HepG2 (cell line): ENCODE results near the gene PTCRA. TPM values are rescaled to one million over a fixed set of nuclear protein-coding genes. Genes with fewer than 3 reads are reported as not detected.
A peak's percentile ranks its signal among the peaks of the same experiment; 100 is the strongest.

Experiments
- ARID4A ChIP-seq: sonication (generic); formaldehyde crosslinking; IDR thresholded peaks from 2 replicates; pipeline ENCODE4 v1.5.0; 2020; ENCODE audit warnings: mild to moderate bottlenecking, missing genetic modification reagents, borderline replicate concordance
- CENPBD1 ChIP-seq: sonication (generic); formaldehyde crosslinking; IDR thresholded peaks from 2 replicates; pipeline ENCODE4 v1.8.0; 2022; ENCODE audit warnings: missing genetic modification reagents, low read depth, mild to moderate bottlenecking, borderline replicate concordance
- REL ChIP-seq: sonication (generic); formaldehyde crosslinking; conservative IDR thresholded peaks from 2 replicates; pipeline ENCODE4 v1.8.0; 2022; ENCODE audit warnings: mild to moderate bottlenecking, missing genetic modification reagents, moderate library complexity
- RORA ChIP-seq: sonication (generic); formaldehyde crosslinking; IDR thresholded peaks from 2 replicates; pipeline ENCODE4 v1.5.0; 2020; ENCODE audit warnings: mild to moderate bottlenecking, missing genetic modification reagents, moderate library complexity
- SCMH1 ChIP-seq: sonication (generic); formaldehyde crosslinking; IDR thresholded peaks from 2 replicates; pipeline ENCODE4 v1.9.0; 2021; ENCODE audit warnings: missing genetic modification reagents, mild to moderate bottlenecking, borderline replicate concordance
- TCF12 ChIP-seq, 2 experiments: fragments of 450-650 bp in 1 of 2; sonication (generic) in 1 of 2; formaldehyde crosslinking in 1 of 2; IDR thresholded peaks; 2 replicates each; pipeline versions ENCODE4 v1.6.1 to v1.8.0; 2017 to 2022; ENCODE audit warnings: antibody characterized with exemption in 1 of 2, mild to moderate bottlenecking in 1 of 2, missing genetic modification reagents in 1 of 2, moderate library complexity in 1 of 2
- ZIK1 ChIP-seq: sonication (generic); formaldehyde crosslinking; IDR thresholded peaks from 2 replicates; pipeline ENCODE4 v1.5.0; 2020; ENCODE audit warnings: mild to moderate bottlenecking, low read depth, missing genetic modification reagents, borderline replicate concordance
- ZNF224 ChIP-seq: sonication (generic); formaldehyde crosslinking; IDR thresholded peaks from 2 replicates; pipeline ENCODE4 v1.5.0; 2020; ENCODE audit warnings: mild to moderate bottlenecking, missing genetic modification reagents
- ZNF251 ChIP-seq: sonication (generic); formaldehyde crosslinking; IDR thresholded peaks from 2 replicates; pipeline ENCODE4 v1.9.0; 2021; ENCODE audit warnings: mild to moderate bottlenecking, missing genetic modification reagents
- ZNF274 ChIP-seq: sonication (generic); formaldehyde crosslinking; IDR thresholded peaks from 2 replicates; pipeline ENCODE4 v1.5.1; 2020; ENCODE audit warnings: mild to moderate bottlenecking, missing genetic modification reagents
- ZNF354B ChIP-seq: sonication (generic); formaldehyde crosslinking; IDR thresholded peaks from 2 replicates; pipeline ENCODE4 v1.8.0; 2022; ENCODE audit warnings: mild to moderate bottlenecking, missing genetic modification reagents
- ZNF367 ChIP-seq: sonication (generic); formaldehyde crosslinking; IDR thresholded peaks from 2 replicates; pipeline ENCODE4 v1.4.0; 2020; ENCODE audit warnings: missing genetic modification reagents, borderline replicate concordance
- ZNF570 ChIP-seq: sonication (generic); formaldehyde crosslinking; IDR thresholded peaks from 2 replicates; pipeline ENCODE4 v1.4.0; 2020; ENCODE audit warnings: mild to moderate bottlenecking, missing genetic modification reagents, borderline replicate concordance
- ZNF614 ChIP-seq: IDR thresholded peaks from 2 replicates; pipeline ENCODE4 v1.6.1; 2018; ENCODE audit warnings: missing biosample characterization, missing genetic modification reagents, inconsistent platforms, borderline replicate concordance
- ZNF761 ChIP-seq: sonication (generic); formaldehyde crosslinking; conservative IDR thresholded peaks from 2 replicates; pipeline ENCODE4 v1.4.0; 2020; ENCODE audit warnings: mild to moderate bottlenecking, missing genetic modification reagents
- polyA plus RNA-seq, 8 experiments: library from polyadenylated mRNA; depleted of rRNA in 3 of 8; stranded (reverse) in 7 of 8; unstranded in 1 of 8; fragments of >200 nt; fragmentation: Illumina TruSeq in 4 of 8; extraction: Trizol in 4 of 8; gene quantifications; 2 replicates each; pipeline versions ENCODE4 v1.2.1 to v1.2.3, GENCODE V29; 2011 to 2016; ENCODE audit warnings: low read depth in 4 of 8, missing spikeins in 1 of 8, mixed read lengths in 1 of 8; ENCODE audit not compliant: insufficient read depth in 1 of 8
- total RNA-seq, 5 experiments: library from RNA; depleted of rRNA; stranded (reverse); fragments of >200 nt; fragmentation: Illumina TruSeq; extraction: Trizol; gene quantifications; 2 replicates each; pipeline ENCODE4 v1.2.3, GENCODE V29; 2016; ENCODE audit warnings: low read depth in 1 of 5

Gene PTCRA
- total and polyA plus RNA-seq, 2 of the 13 experiments (the other 11 are each of a cell fraction or from before 2014, with no cell fraction given) = not detected

GRCh38 chr6:42937548-42938427, 21.9 kb downstream of the PTCRA start (continued):
- 0 out of 2 replicates have a peak, but pooled peaks have one; percentile 17 for TF ChIP-seq ARID4A (CRISPR knock-in tag)
- 0 out of 2 replicates have a peak, but pooled peaks have one; percentile 25 for TF ChIP-seq ZNF274 (CRISPR knock-in tag)
- no peak for TF ChIP-seq ZNF614
- no peak for TF ChIP-seq ZNF367 (CRISPR knock-in tag)
- no peak for TF ChIP-seq REL (CRISPR knock-in tag)
- TF ChIP-seq ZNF354B (CRISPR knock-in tag) = no peak
- TF ChIP-seq ZNF570 (CRISPR knock-in tag) = no peak
- no peak for TF ChIP-seq ZNF224 (CRISPR knock-in tag)
- no peak for TF ChIP-seq ZIK1
- no peak for TF ChIP-seq CENPBD1 (CRISPR knock-in tag)
- TF ChIP-seq TCF12 (IDR thresholded peaks at IDR 0.05) = no peak
- no peak for TF ChIP-seq TCF12 (CRISPR knock-in tag; IDR thresholded peaks at IDR 0.05)
- TF ChIP-seq RORA (CRISPR knock-in tag) = no peak
- TF ChIP-seq ZNF761 (CRISPR knock-in tag) = no peak
- no peak for TF ChIP-seq ZNF251
- no peak for TF ChIP-seq SCMH1 (CRISPR knock-in tag)
